NCI-H2081 treated with DMSO at 0.1 percent for 48 hours (cell line): ENCODE data around the gene MPV17.
A peak's percentile ranks its signal among the peaks of the same experiment; 100 is the strongest.
"Not testable (repeated sequence)": the region's sequence is repeated elsewhere in the genome, so short reads cannot be mapped to it uniquely, and the experiment has no call there.

Experiments used
- DNase-seq: peaks from one replicate; lab custom pipeline; 2025; lab: John Stamatoyannopoulos, UW

Gene MPV17

GRCh38 chr2:27322766-27323595, at the start of gene MPV17:
MPV17 (minus strand) TSS chr2:27323097; CDS start chr2:27322517, 580 bp downstream.
- peak; percentile 72 for DNase-seq

- no peak for DNase-seq
Measured at GRCh38 chr2:27370816-27371620, 48.1 kb upstream of the MPV17 start.

- peak; percentile 97 for DNase-seq
Measured at GRCh38 chr2:27370026-27370815, 47.3 kb upstream of the MPV17 start, which contains the start of the genes EIF2B4 and SNX17. EIF2B4 (minus strand) TSS chr2:27370338; CDS start chr2:27370314, 24 bp downstream. SNX17 (plus strand) TSS chr2:27370616; CDS start chr2:27370744, 128 bp downstream.

- DNase-seq = no peak
Measured at GRCh38 chr2:27369471-27370025, 46.7 kb upstream of the MPV17 start.

- DNase-seq = no peak
Measured at GRCh38 chr2:27363933-27364332, 41.0 kb upstream of the MPV17 start.

GRCh38 chr2:27362678-27363420, 40.0 kb upstream of the MPV17 start:
- DNase-seq = no peak

- DNase-seq = peak; percentile 94
Measured at GRCh38 chr2:27356382-27357181, 33.7 kb upstream of the MPV17 start, which contains the start of gene GTF3C2. GTF3C2 (minus strand) TSS chr2:27356764; CDS start chr2:27343554, 13,210 bp downstream.

GRCh38 chr2:27356056-27356381, 33.1 kb upstream of the MPV17 start:
- DNase-seq = no peak

GRCh38 chr2:27354597-27354927, 31.7 kb upstream of the MPV17 start:
- DNase-seq = no peak

- no peak for DNase-seq
Measured at GRCh38 chr2:27353762-27354596, 31.1 kb upstream of the MPV17 start.

- DNase-seq = not testable (repeated sequence)
Measured at GRCh38 chr2:27353386-27353761, 30.5 kb upstream of the MPV17 start.

GRCh38 chr2:27351802-27352598, 29.1 kb upstream of the MPV17 start:
- no peak for DNase-seq

- no peak for DNase-seq
Measured at GRCh38 chr2:27350106-27350693, 27.3 kb upstream of the MPV17 start.

- no peak for DNase-seq
Measured at GRCh38 chr2:27347641-27348040, 24.7 kb upstream of the MPV17 start.

GRCh38 chr2:27336173-27336572, 13.3 kb upstream of the MPV17 start:
- no peak for DNase-seq

GRCh38 chr2:27335311-27335710, 12.4 kb upstream of the MPV17 start:
- DNase-seq = no peak

- no peak for DNase-seq
Measured at GRCh38 chr2:27324720-27325119, 1.8 kb upstream of the MPV17 start.

GRCh38 chr2:27323596-27324285, 844 bp upstream of the MPV17 start:
- no peak for DNase-seq
